HG03575 (cell line): ENCODE results near the gene PEX14.

Source experiments
- ATAC-seq: cut with Tn5 transposase; IDR thresholded peaks from one replicate; pipeline ENCODE4 v1.9.1; 2021; ENCODE audit not compliant: unreplicated experiment, insufficient number of reproducible peaks, low FRiP score; ENCODE audit errors: extremely low read depth

Gene PEX14

GRCh38 chr1:10679496-10680220, 204.9 kb downstream of the PEX14 start:
- ATAC-seq, result no peak
